Measurements from ENCODE around the gene COX15.

The COX15 gene

DNA sequence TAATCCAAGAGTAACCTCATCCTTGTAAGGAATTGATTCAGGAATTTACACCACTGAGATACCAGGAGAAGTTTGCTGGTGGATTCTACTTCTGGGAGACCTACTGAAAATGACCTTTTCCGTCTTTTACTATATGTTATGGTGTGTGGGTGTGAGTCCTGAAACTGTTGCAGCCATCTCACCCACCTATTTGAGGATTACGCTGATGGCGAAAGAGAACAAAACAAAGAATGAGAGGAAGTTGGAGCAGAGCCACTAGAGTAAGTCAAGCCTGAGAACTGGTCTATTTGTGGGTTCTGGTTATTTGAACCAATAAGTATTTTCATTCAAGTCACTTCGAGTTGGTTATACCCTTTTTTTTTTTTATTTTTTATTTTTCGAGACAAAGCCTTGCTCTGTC, 37.8 kb upstream of the COX15 start:
- POLR2A ChIA-PET, result interaction anchor here (1.1 kb wide), 1 partner anchor 38 kb away, joined by 5 read pairs; the partner anchor contains the start of genes COX15 and CUTC
- CTCF ChIA-PET, result no interaction called here
- TF ChIP-seq, protein P1, sequence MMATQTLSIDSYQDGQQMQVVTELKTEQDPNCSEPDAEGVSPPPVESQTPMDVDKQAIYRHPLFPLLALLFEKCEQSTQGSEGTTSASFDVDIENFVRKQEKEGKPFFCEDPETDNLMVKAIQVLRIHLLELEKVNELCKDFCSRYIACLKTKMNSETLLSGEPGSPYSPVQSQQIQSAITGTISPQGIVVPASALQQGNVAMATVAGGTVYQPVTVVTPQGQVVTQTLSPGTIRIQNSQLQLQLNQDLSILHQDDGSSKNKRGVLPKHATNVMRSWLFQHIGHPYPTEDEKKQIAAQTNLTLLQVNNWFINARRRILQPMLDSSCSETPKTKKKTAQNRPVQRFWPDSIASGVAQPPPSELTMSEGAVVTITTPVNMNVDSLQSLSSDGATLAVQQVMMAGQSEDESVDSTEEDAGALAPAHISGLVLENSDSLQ (IDR thresholded peaks at IDR 0.05), result no peak
- TF ChIP-seq FOXK2 (IDR thresholded peaks at IDR 0.05) (no peak), FOXM1 (IDR thresholded peaks at IDR 0.05; ENCODE audit: borderline replicate concordance) (no peak), SUZ12 (IDR thresholded peaks at IDR 0.05) (no peak), HDGF (IDR thresholded peaks at IDR 0.05; ENCODE audit: borderline replicate concordance) (no peak), ELF4 (IDR thresholded peaks at IDR 0.05) (no peak), CTBP1 (IDR thresholded peaks at IDR 0.05; ENCODE audit: borderline replicate concordance) (no peak), SP1 (IDR thresholded peaks at IDR 0.05) (no peak), TARDBP (IDR thresholded peaks at IDR 0.05) (no peak), FOXA1 (IDR thresholded peaks at IDR 0.05) (no peak), ARNT (IDR thresholded peaks at IDR 0.05) (no peak), ZNF384 (IDR thresholded peaks at IDR 0.05) (no peak)

DNA sequence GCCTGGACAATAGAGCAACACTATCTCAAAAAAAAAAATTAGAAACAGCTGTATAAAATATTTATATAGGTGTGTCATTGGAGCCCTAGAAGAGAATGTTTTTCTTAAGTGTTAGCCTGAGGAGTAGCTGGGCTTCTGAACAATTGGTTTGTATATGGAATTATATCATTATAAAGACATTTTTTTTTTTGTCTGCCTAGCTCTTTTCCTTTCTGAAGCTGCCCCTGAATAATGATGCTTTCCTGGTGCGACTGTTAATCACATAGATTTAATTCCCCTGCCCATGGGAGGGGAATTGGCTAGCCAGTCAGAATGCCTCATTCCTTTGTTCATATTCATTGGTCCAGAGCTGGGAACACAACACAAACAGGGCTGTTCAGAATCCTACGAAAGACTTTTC, 36.6 kb upstream of the COX15 start:
- ChIA-PET CTCF (interaction anchor here (0.9 kb wide), 1 partner anchor 77 kb away, joined by 4 read pairs; no protein-coding TSS in a partner anchor), POLR2A (interaction anchor here (1.1 kb wide), 1 partner anchor 36 kb away, joined by 5 read pairs; the partner anchor contains the start of genes COX15 and CUTC)
- DNase-seq (ENCODE audit: extremely low spot score), result no peak

More for the DNA sequence above, 37.8 kb upstream of the COX15 start:
- no peak for DNase-seq (ENCODE audit: extremely low spot score)

DNA sequence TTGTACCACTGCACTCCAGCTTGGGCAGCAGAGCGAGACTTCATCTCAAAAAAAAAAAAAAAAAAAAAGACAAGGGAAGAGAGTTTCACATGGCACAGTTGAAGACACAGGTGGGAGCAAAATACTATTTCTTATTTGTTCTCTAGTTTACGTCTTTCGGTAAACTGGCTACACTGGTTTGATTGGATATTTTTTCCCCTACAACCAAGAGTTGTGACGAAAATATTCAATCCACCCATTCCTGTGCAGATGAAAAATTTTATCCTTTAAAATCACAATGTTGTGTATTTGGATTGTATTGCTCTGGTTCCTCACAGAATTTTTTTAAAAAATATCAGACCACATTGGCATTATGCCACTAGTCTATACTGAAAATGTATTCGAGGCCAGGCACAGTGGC, 36.0 kb upstream of the COX15 start:
- no peak for DNase-seq (ENCODE audit: extremely low spot score)
- POLR2A ChIA-PET, result no interaction called here
- TF ChIP-seq SUZ12 (IDR thresholded peaks at IDR 0.05) (no peak), LEF1 (IDR thresholded peaks at IDR 0.05; ENCODE audit: borderline replicate concordance) (no peak), FOXM1 (IDR thresholded peaks at IDR 0.05; ENCODE audit: borderline replicate concordance) (no peak), SP1 (IDR thresholded peaks at IDR 0.05) (no peak), ZNF384 (IDR thresholded peaks at IDR 0.05) (no peak)
- CTCF ChIA-PET, result interaction anchor here (0.9 kb wide), 1 partner anchor 78 kb away, joined by 4 read pairs; no protein-coding TSS in a partner anchor

More for the DNA sequence above, 36.6 kb upstream of the COX15 start:
- no peak for TF ChIP-seq NFRKB (IDR thresholded peaks at IDR 0.05)
- no peak for TF ChIP-seq LEF1 (IDR thresholded peaks at IDR 0.05; ENCODE audit: borderline replicate concordance)
- no peak for TF ChIP-seq TARDBP (IDR thresholded peaks at IDR 0.05)
- no peak for TF ChIP-seq FOXK2 (IDR thresholded peaks at IDR 0.05)
- no peak for TF ChIP-seq FOXM1 (IDR thresholded peaks at IDR 0.05; ENCODE audit: borderline replicate concordance)
- TF ChIP-seq SUZ12 (IDR thresholded peaks at IDR 0.05), result no peak
- TF ChIP-seq, protein P1 (IDR thresholded peaks at IDR 0.05), result no peak
- TF ChIP-seq BHLHE40 (IDR thresholded peaks at IDR 0.05; ENCODE audit: borderline replicate concordance), result no peak
- no peak for TF ChIP-seq ELF4 (IDR thresholded peaks at IDR 0.05)
- no peak for TF ChIP-seq ZNF384 (IDR thresholded peaks at IDR 0.05)
- TF ChIP-seq CTBP1 (IDR thresholded peaks at IDR 0.05; ENCODE audit: borderline replicate concordance), result no peak

DNA sequence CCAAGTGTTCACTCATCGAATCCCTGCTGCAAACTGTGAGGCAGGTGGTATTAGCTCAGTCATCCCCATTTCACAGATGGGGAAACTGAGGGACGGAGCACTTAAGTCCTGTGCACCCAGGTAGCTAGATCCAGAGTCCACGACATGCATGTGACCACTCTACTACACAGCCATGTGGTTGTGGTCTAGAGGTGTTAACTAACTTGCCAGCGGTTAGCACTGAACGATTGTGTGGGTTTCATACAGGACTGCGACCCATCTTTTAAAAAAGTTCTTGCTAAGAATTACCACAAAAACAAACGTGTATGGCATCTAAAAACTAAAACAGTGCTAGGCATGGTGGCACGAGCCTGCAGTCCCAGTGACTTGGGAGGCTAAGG, 34.4 kb upstream of the COX15 start:
- TF ChIP-seq LEF1 (IDR thresholded peaks at IDR 0.05; ENCODE audit: borderline replicate concordance) (no peak), HDGF (IDR thresholded peaks at IDR 0.05; ENCODE audit: borderline replicate concordance) (no peak), SP1 (IDR thresholded peaks at IDR 0.05) (no peak), FOXA1 (IDR thresholded peaks at IDR 0.05) (no peak), L3MBTL2 (conservative IDR thresholded peaks at IDR 0.05) (no peak), ZNF384 (IDR thresholded peaks at IDR 0.05) (no peak), NFRKB (IDR thresholded peaks at IDR 0.05) (no peak), FOXK2 (IDR thresholded peaks at IDR 0.05) (no peak), TARDBP (IDR thresholded peaks at IDR 0.05) (no peak), FOXM1 (IDR thresholded peaks at IDR 0.05; ENCODE audit: borderline replicate concordance) (no peak), ELF4 (IDR thresholded peaks at IDR 0.05) (no peak), BHLHE40 (IDR thresholded peaks at IDR 0.05; ENCODE audit: borderline replicate concordance) (no peak), SUZ12 (IDR thresholded peaks at IDR 0.05) (no peak), CTBP1 (IDR thresholded peaks at IDR 0.05; ENCODE audit: borderline replicate concordance) (no peak)
- TF ChIP-seq, protein P1 (IDR thresholded peaks at IDR 0.05), result no peak
- DNase-seq (ENCODE audit: extremely low spot score), result no peak
- CTCF ChIA-PET, result no interaction called here
- POLR2A ChIA-PET, result no interaction called here

DNA sequence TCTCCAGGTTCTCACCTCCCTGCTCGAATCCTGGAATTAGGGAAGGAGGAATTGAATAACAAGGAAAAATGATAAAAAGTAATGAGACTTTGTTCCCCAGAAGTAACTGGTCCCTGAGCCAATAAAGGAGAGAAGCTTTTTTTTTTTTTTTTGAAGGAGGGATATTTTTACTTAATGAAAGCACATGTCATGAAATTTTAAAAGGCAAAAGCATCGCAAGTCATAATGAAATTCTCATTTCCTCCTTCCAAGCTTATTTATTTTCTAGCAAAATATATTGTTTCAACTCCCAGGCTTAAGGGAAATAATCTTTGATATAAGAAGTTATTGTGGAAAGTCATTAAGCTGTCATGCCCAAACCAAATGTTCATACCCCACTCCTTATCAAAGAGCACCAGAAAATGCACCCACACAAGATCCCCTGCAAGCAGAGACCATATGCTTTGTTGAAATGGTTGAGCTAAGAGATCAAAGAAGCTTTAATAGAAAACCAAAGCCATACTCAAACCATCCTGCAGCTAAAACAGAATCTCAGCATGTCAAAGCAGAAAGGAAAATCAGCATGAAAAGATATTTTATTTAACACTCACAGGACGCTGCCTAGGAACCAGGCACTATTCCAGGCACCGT, 33.9 kb upstream of the COX15 start:
- ChIA-PET CTCF (no interaction called here), POLR2A (no interaction called here)
- no peak for DNase-seq (ENCODE audit: extremely low spot score)
- no peak for TF ChIP-seq ZNF384 (IDR thresholded peaks at IDR 0.05)
- no peak for TF ChIP-seq HDGF (IDR thresholded peaks at IDR 0.05; ENCODE audit: borderline replicate concordance)
- no peak for TF ChIP-seq SUZ12 (IDR thresholded peaks at IDR 0.05)
- TF ChIP-seq CTBP1 (IDR thresholded peaks at IDR 0.05; ENCODE audit: borderline replicate concordance), result no peak
- no peak for TF ChIP-seq LEF1 (IDR thresholded peaks at IDR 0.05; ENCODE audit: borderline replicate concordance)
- TF ChIP-seq FOXM1 (IDR thresholded peaks at IDR 0.05; ENCODE audit: borderline replicate concordance), result no peak
- TF ChIP-seq, protein P1 (IDR thresholded peaks at IDR 0.05), result no peak
- no peak for TF ChIP-seq ELF4 (IDR thresholded peaks at IDR 0.05)
- TF ChIP-seq TARDBP (IDR thresholded peaks at IDR 0.05), result no peak
- TF ChIP-seq ARNT (IDR thresholded peaks at IDR 0.05), result no peak

Measured in HEK293T (cell line).